Measurements from ENCODE around the gene LGI2.

- no peak for TF ChIP-seq POLR2A (IDR thresholded peaks at IDR 0.05; ENCODE audit: low read depth, low read length)
- TF ChIP-seq POLR2AphosphoS5 (IDR thresholded peaks at IDR 0.05; ENCODE audit: low read depth, low read length) = no peak
Measured at GRCh38 chr4:24991015-24991414, 39.7 kb downstream of the LGI2 start.
